ENCODE results near the gene D2HGDH. TPM values are rescaled to one million over a fixed set of nuclear protein-coding genes. Genes with fewer than 3 reads are reported as not detected.

The D2HGDH gene
- total and polyA plus RNA-seq, 2 of the 13 experiments (the other 11 are each of a cell fraction or from before 2014, with no cell fraction given): 19.2 to 20.3 TPM

DNA sequence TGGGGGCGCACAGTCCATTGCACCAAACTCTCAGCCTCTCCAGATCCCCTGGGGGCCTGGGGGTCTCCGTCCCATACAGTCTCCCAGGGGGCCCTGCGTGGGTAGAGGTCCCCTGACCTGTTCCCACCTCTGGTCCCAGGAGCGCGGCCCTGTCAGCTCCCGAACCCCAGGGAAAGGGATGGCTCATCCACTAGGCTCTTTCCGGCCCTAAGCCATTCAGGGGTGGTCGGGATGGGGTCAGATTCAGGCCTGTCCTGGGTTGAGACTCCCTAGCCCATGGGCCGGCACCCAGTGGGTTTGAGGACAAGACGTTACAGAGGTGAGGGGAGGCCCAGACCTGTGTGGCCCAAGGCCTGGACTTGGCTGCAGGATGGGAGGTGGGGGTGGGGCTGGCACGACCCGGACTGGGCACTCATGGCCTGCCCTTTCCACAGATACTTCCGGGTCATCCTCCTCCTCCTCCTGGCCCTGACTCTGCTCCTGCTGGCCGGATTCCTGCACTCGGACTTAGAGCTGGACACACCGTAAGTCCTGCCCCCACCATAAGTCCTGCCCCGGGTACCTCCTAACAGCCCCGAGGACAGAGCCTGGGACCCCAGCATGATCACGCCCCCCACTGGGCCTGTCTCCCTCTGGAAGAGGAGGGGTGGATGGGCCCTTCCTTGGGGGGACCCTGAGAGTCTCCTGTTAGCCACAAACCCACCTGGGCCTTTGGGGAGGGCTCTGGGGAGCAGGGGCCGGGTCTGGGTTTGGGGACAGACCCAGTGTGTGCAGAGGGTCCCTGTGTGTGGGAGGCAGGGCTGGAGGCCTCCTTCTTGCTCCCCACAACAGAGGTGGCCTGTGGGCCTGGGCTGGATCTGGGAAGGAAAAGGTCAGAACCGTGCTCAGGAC, 64.4 kb downstream of the D2HGDH start:
- intact Hi-C loops (cut with micrococcal nuclease; ENCODE audit: unreplicated experiment) (no loop called here), in situ Hi-C loops (cut with HindIII; ENCODE audit: extremely low pct_ligation_motif_present, low pct_unique_long_range_greater_than_20kb) (no loop called here)
- Histone ChIP-seq H3K27ac (ENCODE audit: extremely low read length, insufficient read depth, low read length) (peak overlapping the region; percentile 12), H3K4me3 (replicated peaks in 1 of 3; ENCODE audit: insufficient read depth in 1 of 3, low read depth in 2 of 3, low read length in 3 of 3) (peak overlapping the region; percentile 51 to 68 (median 54)), H3K9me3 (ENCODE audit: low read length) (no peaks in the 10 kb centered on the region), H3K36me3 (replicated peaks in 1 of 2; ENCODE audit: control insufficient read depth in 1 of 2, insufficient read depth in 2 of 2, low read length in 2 of 2) (no peaks in the 10 kb centered on the region), H2AFZ (ENCODE audit: low read length) (no peak overlapping the region), H3K4me2 (ENCODE audit: low read depth, low read length) (peak overlapping the region; percentile 69), H3K4me1 (ENCODE audit: insufficient read depth, low read length) (peaks cover 24% of the 10 kb centered on the region), H3K9ac (ENCODE audit: insufficient read depth, low read depth, low read length) (peak overlapping the region; percentile 69), H3K79me2 (ENCODE audit: insufficient read depth, low read length) (no peaks in the 10 kb centered on the region), H3K27me3 (ENCODE audit: control insufficient read depth in 1 of 2, insufficient read depth in 2 of 2, low read length in 2 of 2) (no peaks in the 10 kb centered on the region; a peak in 1 of 5 replicates), H4K20me1 (ENCODE audit: insufficient read depth, low read length) (no peaks in the 10 kb centered on the region)
- BruUV-seq (replicated peaks): TSS peak; percentile 48
- peak; percentile 59 for ATAC-seq
- no peak for FAIRE-seq
- CTCF ChIA-PET (ENCODE audit: low intra/inter-chr PET ratio, low total read pairs): no interaction called here
- POLR2A ChIA-PET: interaction anchor here (0.6 to 2.2 kb wide), 5 partner anchors 10 to 96 kb away, joined by 3 to 8 read pairs (median 3); no protein-coding TSS in a partner anchor
- DNase-seq (ENCODE audit: low spot score): peak; percentile 44
- 70% methylated on average over 13 of the region's 21 CpGs for WGBS (ENCODE audit: low lambda C conversion rate)
- TF ChIP-seq MTF2 (CRISPR knock-in tag; IDR thresholded peaks at IDR 0.05; ENCODE audit: borderline replicate concordance) (no peak), SP1 (IDR thresholded peaks at IDR 0.05) (no peak), SP1 (CRISPR knock-in tag; IDR thresholded peaks at IDR 0.05) (peak; percentile 17; the same call in 1 of the 2 replicates), GABPB1 (CRISPR knock-in tag; IDR thresholded peaks at IDR 0.05) (peak; percentile 88), TEAD2 (CRISPR knock-in tag; IDR thresholded peaks at IDR 0.05) (no peak), ZNF776 (CRISPR knock-in tag; IDR thresholded peaks at IDR 0.05) (no peak), ZNF263 (CRISPR knock-in tag; IDR thresholded peaks at IDR 0.05) (0 out of 2 replicates have a peak, but pooled peaks have one; percentile 30), ZNF256 (CRISPR knock-in tag; conservative IDR thresholded peaks at IDR 0.05) (no peak), ETV5 (CRISPR knock-in tag; IDR thresholded peaks at IDR 0.05; ENCODE audit: borderline replicate concordance) (no peak), TP53 (CRISPR knock-in tag; conservative IDR thresholded peaks at IDR 0.05) (no peak), KMT2B (CRISPR knock-in tag; IDR thresholded peaks at IDR 0.05) (no peak), NFKBIZ (CRISPR knock-in tag; IDR thresholded peaks at IDR 0.05) (no peak)
- TF ChIP-seq, protein P1, sequence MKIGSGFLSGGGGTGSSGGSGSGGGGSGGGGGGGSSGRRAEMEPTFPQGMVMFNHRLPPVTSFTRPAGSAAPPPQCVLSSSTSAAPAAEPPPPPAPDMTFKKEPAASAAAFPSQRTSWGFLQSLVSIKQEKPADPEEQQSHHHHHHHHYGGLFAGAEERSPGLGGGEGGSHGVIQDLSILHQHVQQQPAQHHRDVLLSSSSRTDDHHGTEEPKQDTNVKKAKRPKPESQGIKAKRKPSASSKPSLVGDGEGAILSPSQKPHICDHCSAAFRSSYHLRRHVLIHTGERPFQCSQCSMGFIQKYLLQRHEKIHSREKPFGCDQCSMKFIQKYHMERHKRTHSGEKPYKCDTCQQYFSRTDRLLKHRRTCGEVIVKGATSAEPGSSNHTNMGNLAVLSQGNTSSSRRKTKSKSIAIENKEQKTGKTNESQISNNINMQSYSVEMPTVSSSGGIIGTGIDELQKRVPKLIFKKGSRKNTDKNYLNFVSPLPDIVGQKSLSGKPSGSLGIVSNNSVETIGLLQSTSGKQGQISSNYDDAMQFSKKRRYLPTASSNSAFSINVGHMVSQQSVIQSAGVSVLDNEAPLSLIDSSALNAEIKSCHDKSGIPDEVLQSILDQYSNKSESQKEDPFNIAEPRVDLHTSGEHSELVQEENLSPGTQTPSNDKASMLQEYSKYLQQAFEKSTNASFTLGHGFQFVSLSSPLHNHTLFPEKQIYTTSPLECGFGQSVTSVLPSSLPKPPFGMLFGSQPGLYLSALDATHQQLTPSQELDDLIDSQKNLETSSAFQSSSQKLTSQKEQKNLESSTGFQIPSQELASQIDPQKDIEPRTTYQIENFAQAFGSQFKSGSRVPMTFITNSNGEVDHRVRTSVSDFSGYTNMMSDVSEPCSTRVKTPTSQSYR (CRISPR knock-in tag; IDR thresholded peaks at IDR 0.05; ENCODE audit: borderline replicate concordance): peak; percentile 84
- TF ChIP-seq, protein P2, sequence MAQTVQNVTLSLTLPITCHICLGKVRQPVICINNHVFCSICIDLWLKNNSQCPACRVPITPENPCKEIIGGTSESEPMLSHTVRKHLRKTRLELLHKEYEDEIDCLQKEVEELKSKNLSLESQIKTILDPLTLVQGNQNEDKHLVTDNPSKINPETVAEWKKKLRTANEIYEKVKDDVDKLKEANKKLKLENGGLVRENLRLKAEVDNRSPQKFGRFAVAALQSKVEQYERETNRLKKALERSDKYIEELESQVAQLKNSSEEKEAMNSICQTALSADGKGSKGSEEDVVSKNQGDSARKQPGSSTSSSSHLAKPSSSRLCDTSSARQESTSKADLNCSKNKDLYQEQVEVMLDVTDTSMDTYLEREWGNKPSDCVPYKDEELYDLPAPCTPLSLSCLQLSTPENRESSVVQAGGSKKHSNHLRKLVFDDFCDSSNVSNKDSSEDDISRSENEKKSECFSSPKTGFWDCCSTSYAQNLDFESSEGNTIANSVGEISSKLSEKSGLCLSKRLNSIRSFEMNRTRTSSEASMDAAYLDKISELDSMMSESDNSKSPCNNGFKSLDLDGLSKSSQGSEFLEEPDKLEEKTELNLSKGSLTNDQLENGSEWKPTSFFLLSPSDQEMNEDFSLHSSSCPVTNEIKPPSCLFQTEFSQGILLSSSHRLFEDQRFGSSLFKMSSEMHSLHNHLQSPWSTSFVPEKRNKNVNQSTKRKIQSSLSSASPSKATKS (CRISPR knock-in tag; IDR thresholded peaks at IDR 0.05): no peak
- TF ChIP-seq, protein P3, sequence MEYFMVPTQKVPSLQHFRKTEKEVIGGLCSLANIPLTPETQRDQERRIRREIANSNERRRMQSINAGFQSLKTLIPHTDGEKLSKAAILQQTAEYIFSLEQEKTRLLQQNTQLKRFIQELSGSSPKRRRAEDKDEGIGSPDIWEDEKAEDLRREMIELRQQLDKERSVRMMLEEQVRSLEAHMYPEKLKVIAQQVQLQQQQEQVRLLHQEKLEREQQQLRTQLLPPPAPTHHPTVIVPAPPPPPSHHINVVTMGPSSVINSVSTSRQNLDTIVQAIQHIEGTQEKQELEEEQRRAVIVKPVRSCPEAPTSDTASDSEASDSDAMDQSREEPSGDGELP (IDR thresholded peaks at IDR 0.05; ENCODE audit: borderline replicate concordance, low read depth): no peak
- TF ChIP-seq, protein P4, sequence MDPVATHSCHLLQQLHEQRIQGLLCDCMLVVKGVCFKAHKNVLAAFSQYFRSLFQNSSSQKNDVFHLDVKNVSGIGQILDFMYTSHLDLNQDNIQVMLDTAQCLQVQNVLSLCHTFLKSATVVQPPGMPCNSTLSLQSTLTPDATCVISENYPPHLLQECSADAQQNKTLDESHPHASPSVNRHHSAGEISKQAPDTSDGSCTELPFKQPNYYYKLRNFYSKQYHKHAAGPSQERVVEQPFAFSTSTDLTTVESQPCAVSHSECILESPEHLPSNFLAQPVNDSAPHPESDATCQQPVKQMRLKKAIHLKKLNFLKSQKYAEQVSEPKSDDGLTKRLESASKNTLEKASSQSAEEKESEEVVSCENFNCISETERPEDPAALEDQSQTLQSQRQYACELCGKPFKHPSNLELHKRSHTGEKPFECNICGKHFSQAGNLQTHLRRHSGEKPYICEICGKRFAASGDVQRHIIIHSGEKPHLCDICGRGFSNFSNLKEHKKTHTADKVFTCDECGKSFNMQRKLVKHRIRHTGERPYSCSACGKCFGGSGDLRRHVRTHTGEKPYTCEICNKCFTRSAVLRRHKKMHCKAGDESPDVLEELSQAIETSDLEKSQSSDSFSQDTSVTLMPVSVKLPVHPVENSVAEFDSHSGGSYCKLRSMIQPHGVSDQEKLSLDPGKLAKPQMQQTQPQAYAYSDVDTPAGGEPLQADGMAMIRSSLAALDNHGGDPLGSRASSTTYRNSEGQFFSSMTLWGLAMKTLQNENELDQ (CRISPR knock-in tag; IDR thresholded peaks at IDR 0.05; ENCODE audit: borderline replicate concordance): no peak

Measured in HepG2 (cell line).